SU-DHL-6 (cell line): ENCODE data around the gene TACC3.

Experiments
- EZH2phosphoT487 ChIP-seq: fragments of 200-600 bp; sonication (generic), shearing (Covaris generic); conservative IDR thresholded peaks from 2 replicates; pipeline ENCODE4 v1.6.1; 2018; ENCODE audit warnings: mild to moderate bottlenecking, antibody characterized with exemption, low read length, moderate library complexity, mixed read lengths
- TF ChIP-seq, protein P1 (sequence below): fragments of 200-600 bp; sonication (generic); IDR thresholded peaks from one replicate; pipeline ENCODE4 v1.5.1; 2017; ENCODE audit warnings: antibody characterized with exemption, mild to moderate bottlenecking, low read length, moderate library complexity; ENCODE audit not compliant: insufficient read depth, poor library complexity, severe bottlenecking

DNA sequence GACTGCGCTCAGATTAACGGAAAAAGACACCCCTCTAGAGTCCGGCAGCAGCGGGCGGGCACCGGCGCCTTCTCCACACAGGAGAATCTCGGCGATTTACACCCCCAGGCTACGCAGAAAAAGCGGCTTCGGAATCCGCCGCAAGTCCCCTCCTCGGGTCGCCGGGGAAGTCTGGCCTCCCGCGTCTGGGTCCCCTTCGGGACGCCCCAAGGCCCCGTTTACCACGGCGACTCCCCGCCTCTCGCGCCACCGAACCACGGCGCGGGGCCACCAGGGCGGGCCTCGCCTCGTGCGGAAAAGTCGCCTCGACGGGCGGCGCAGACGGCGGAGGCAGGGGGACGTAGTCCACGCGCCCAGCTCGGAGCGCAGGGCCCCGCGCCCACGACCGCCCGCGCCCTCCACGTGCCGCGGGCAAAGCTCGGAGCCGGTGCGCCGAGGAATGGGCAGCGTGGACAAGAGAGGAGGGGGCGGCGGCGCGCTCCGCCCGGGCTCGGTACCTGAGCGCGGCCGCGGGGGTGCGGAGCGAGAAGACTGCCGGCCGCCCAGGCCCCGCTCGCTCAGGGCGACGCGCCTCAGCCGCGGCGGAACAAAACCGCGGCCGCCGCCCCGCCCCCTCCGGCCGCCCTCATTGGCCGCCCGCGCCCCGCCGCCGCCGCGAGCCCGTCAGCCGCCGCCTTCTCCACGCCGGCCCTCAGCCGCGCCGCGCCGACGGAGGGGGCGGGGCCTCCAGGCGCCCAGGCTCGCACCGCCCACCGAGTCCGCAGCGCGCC lies 37.4 kb upstream of the TACC3 start, which contains the start of gene FAM53A:
- TF ChIP-seq, protein P1, sequence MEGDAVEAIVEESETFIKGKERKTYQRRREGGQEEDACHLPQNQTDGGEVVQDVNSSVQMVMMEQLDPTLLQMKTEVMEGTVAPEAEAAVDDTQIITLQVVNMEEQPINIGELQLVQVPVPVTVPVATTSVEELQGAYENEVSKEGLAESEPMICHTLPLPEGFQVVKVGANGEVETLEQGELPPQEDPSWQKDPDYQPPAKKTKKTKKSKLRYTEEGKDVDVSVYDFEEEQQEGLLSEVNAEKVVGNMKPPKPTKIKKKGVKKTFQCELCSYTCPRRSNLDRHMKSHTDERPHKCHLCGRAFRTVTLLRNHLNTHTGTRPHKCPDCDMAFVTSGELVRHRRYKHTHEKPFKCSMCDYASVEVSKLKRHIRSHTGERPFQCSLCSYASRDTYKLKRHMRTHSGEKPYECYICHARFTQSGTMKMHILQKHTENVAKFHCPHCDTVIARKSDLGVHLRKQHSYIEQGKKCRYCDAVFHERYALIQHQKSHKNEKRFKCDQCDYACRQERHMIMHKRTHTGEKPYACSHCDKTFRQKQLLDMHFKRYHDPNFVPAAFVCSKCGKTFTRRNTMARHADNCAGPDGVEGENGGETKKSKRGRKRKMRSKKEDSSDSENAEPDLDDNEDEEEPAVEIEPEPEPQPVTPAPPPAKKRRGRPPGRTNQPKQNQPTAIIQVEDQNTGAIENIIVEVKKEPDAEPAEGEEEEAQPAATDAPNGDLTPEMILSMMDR = no peak
- no peak for TF ChIP-seq EZH2phosphoT487
